Right cardiac atrium (tissue), 5 donors: ENCODE measurements around the gene GPRC5C. TPM values are rescaled to one million over a fixed set of nuclear protein-coding genes. Genes with fewer than 3 reads are reported as not detected.
A peak's percentile ranks its signal among the peaks of the same experiment; 100 is the strongest.
"Not testable (repeated sequence)": the region's sequence is repeated elsewhere in the genome, so short reads cannot be mapped to it uniquely, and the experiment has no call there.

ENCODE experiments used
- ATAC-seq, 2 donors: fragments of 200-7000 bp; cut with Tn5 transposase; one replicate each; pipeline versions ENCODE4 v1.8.0 to v1.9.1; 2020; ENCODE audit warnings: moderate library complexity in 2 of 2, mild to moderate bottlenecking in 1 of 2
- DNase-seq, 3 donors: peaks; one replicate each; pipeline ENCODE4 v3.0.0-alpha.2; 2020
- H3K27ac ChIP-seq: one replicate; pipeline ENCODE4 v1.5.1; 2013; ENCODE audit warnings: mild to moderate bottlenecking, low read length, control low read depth, moderate library complexity
- H3K27me3 ChIP-seq: one replicate; pipeline ENCODE4 v1.6.1; 2013; ENCODE audit not compliant: control insufficient read depth, insufficient read depth
- H3K4me1 ChIP-seq: one replicate; pipeline ENCODE4 v1.6.1; 2013; ENCODE audit warnings: low read length; ENCODE audit not compliant: control insufficient read depth, insufficient read depth
- H3K4me3 ChIP-seq: one replicate; pipeline ENCODE4 v1.5.1; 2013; ENCODE audit warnings: low read length, control low read depth
- H3K9me3 ChIP-seq: one replicate; pipeline ENCODE4 v1.6.1; 2013; ENCODE audit warnings: low read length; ENCODE audit not compliant: control insufficient read depth
- WGBS: extraction: QIAGEN DNeasy Blood & Tissue Kit; methylation state at CpG from one replicate; pipeline ENCODE4 v1.1.7; 2013; 5-methylcytosine and 5-hydroxymethylcytosine counted together
- intact Hi-C, 4 donors: fragments of 100-400 bp; cut with DNase I; formaldehyde crosslinking; loops; one replicate each; pipeline versions ENCODE4 v1.11.0 to v1.14.0; 2022 to 2023
- polyA plus RNA-seq: library from polyadenylated mRNA; stranded (reverse); fragments of 200-250 nt; gene quantifications from one replicate; pipeline ENCODE4 v1.2.3, GENCODE V29; 2013
- total RNA-seq, 4 donors: library from RNA; stranded (reverse); fragmentation: NEBNext Ultra II Directional; extraction: Animal tissue kit (Norgen Biotek cat#: 25700); gene quantifications; one replicate each; pipeline ENCODE4 v1.2.1, GENCODE V29; 2021
- donor health status: healthy with polysubstance abuse.
- donor health status: DM: no; HTN: yes; CAD: no.
- donor health status: DM: no; HTN: no; CAD: no.
- donor health status: DM: no; HTN: yes; CAD: no; lungs with severe emphysema.
- donor health status: DM: yes; HTN: yes; CAD: no.

Gene GPRC5C
- total and polyA plus RNA-seq, 5 donors, result 26.5 to 40.8 (median 30.4) TPM

DNA sequence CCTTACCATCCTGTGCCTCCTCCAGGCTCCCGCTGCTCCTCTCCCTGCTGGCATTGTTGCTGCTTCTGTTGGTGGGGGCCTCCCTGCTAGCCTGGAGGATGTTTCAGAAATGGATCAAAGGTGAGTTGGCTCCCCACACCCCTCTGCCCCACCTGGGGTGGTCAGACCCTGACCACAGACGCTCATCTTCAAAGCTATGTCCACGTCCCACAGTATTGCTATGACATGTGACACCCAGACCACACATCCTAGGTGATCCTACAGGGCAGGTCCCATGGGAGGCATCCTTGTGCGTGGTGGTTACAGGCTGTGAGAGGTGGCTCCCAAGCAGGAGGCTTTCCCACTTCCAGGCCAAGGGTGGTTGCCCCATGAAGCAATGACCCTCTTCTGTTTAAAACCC, 45.5 kb downstream of the GPRC5C start:
- intact Hi-C loops, result no loop called here
- no peaks in the 10 kb centered on the region for H3K9me3 ChIP-seq
- no peak for DNase-seq
- ATAC-seq, result no peak
- 81% methylated on average over 4 of the region's 4 CpGs for WGBS
- no peaks in the 10 kb centered on the region for H3K4me1 ChIP-seq
- H3K4me3 ChIP-seq, result no peak overlapping the region
- no peaks in the 10 kb centered on the region for H3K27me3 ChIP-seq
- no peak overlapping the region for H3K27ac ChIP-seq

DNA sequence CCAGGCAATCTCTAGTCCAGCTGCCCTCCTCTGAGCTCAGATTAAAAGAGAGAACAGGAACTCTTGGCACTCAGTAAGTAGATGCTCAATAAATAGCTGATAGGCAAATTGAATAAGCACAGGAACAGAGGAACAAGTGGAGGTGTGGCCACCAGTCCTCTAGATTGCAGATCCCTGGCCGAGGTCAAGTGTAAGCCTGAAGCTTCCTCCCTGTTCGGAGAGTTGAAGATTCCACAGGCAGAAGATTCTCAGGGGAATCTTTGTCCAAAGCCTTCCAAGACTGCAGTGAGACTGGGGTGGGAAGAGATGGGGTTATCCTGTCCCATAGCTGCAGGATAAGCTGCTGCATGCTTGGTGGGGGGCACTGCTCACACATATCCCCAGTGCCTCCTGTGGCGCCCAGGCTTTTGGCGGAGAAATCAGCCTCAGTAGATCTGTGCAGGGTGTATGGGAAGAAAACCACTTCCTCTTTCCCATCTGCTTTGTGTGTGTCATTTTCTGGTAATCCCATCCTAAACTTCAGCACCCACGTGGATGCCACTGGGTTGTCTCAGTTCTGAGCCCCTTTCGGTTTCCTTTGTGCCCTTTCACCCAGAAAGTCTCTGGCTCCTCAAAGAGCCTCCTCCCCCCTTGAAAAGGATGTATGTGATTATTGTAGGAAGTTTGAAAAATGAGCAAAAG, 46.7 kb downstream of the GPRC5C start:
- ATAC-seq (peak; percentile 42 to 52), DNase-seq (no peak)
- 36% methylated on average over 6 of the region's 6 CpGs for WGBS
- H3K4me1 ChIP-seq, result no peaks in the 10 kb centered on the region
- H3K27me3 ChIP-seq, result no peaks in the 10 kb centered on the region
- no peak overlapping the region for H3K4me3 ChIP-seq
- H3K9me3 ChIP-seq, result no peaks in the 10 kb centered on the region
- intact Hi-C loops, result no loop called here
- no peak overlapping the region for H3K27ac ChIP-seq

DNA sequence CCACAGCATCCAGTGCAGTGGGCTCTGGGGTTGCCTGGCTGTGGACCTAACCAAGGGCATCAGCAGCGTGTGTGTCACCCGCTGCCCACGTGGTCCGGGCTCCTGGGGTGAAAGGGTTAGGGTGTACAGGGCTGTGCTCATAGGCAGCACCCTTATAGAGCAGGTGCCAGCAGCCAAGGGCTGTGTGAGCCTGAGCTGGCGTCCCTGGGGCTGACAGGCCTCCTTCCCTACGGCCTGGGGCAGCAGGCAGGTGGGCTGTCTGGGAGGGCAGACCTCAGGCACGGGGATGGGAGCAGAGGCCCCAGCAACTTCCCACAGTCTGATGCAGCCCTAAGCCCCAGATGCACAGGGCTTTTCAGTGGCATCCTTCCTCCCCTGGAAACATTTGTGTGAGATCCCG, 48.4 kb downstream of the GPRC5C start:
- ATAC-seq, result no peak
- H3K27me3 ChIP-seq, result no peaks in the 10 kb centered on the region

DNA sequence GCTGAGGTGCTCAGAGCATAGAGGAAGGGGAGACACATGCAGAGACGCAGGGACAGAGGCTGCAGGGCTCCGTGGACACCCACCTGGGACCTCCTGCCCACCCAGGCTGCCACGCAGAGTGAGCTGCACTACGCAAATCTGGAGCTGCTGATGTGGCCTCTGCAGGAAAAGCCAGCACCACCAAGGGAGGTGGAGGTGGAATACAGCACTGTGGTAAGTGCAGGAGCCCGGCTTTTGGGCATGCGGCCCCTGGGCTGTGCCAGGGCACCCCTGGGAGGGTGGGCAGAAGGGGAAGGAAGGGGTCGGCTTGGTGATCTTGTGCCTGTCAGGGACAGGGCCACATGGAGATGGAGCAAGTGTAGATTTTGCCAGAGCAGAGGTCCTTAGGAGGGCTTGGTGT, 49.7 kb downstream of the GPRC5C start:
- intact Hi-C loops, result no loop called here
- no peak overlapping the region for H3K27ac ChIP-seq
- no peaks in the 10 kb centered on the region for H3K27me3 ChIP-seq
- DNase-seq (no peak), ATAC-seq (no peak)
- H3K9me3 ChIP-seq, result no peaks in the 10 kb centered on the region
- no peak overlapping the region for H3K4me3 ChIP-seq
- no peaks in the 10 kb centered on the region for H3K4me1 ChIP-seq
- WGBS, result 83% methylated on average over 7 of the region's 7 CpGs

More for the DNA sequence above, 48.4 kb downstream of the GPRC5C start:
- WGBS, result 71% methylated on average over 8 of the region's 8 CpGs
- H3K4me3 ChIP-seq, result no peak overlapping the region
- no peaks in the 10 kb centered on the region for H3K4me1 ChIP-seq
- no peak overlapping the region for H3K27ac ChIP-seq
- H3K9me3 ChIP-seq, result no peaks in the 10 kb centered on the region
- no peak for DNase-seq
- intact Hi-C loops, result no loop called here

DNA sequence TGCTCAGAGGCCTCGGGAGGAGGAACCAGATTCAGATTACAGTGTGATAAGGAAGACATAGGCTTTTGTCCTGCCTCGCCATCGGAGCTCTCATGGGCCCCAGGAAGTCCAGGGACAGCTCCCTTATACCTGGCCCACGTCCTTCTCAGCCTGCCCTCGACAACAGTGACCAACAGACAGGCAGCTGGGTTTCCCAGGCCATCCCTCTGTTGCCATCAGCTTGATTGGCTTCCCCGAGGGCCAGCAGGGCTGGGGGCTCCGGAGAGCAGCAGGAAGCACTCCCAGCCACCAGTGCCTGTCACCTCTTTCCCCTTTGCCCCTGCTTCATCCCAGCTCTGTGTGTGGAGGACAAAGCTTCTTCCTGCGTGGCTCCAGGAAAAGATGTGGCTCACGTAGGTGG, 52.2 kb downstream of the GPRC5C start:
- WGBS, result 46% methylated on average over 9 of the region's 9 CpGs
- no peaks in the 10 kb centered on the region for H3K9me3 ChIP-seq
- H3K4me3 ChIP-seq, result no peak overlapping the region
- ATAC-seq (no peak), DNase-seq (no peak)
- intact Hi-C loops, result no loop called here
- no peak overlapping the region for H3K27ac ChIP-seq
- no peaks in the 10 kb centered on the region for H3K27me3 ChIP-seq
- H3K4me1 ChIP-seq, result no peaks in the 10 kb centered on the region

DNA sequence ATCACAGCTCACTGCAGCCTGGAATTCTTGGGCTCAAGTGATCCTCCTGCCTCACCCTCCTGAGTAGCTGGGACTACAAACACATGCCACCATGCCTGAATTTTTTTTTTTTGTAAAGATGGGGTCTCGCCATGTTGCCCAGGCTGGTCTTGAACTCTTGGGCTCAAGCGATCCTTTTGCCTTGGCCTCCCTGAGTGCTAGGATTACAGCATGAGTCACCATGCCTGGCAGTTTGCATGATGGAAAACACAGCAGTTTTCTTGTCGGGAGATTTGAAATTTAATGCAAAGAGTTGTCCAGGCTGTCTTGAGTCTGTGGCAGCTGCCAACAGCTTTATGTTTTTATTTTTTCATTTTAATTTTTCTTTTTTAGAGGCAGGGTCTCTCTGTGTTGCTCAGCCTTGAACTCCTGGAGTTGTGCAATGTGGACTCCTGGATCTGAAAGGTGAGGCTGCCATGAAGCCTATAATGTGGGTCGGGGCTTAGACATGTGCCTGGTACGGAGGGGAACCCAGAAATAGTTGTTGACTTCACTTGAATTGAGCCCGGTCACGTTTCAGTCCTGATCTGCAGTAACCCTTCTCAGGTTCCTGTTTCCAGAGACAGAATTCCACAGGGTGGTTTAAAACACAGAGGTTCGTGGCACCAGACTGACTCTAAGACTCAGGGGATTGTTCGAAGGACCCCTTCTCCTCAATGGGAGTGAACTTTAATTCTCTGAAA, 53.3 kb downstream of the GPRC5C start:
- H3K27ac ChIP-seq, result no peak overlapping the region
- ATAC-seq, result no peak
- H3K4me3 ChIP-seq, result no peak overlapping the region
- 60% methylated on average over 9 of the region's 9 CpGs for WGBS
- intact Hi-C loops, result no loop called here
- H3K9me3 ChIP-seq, result no peaks in the 10 kb centered on the region
- H3K4me1 ChIP-seq, result no peaks in the 10 kb centered on the region
- H3K27me3 ChIP-seq, result no peaks in the 10 kb centered on the region
- DNase-seq, result no peak

DNA sequence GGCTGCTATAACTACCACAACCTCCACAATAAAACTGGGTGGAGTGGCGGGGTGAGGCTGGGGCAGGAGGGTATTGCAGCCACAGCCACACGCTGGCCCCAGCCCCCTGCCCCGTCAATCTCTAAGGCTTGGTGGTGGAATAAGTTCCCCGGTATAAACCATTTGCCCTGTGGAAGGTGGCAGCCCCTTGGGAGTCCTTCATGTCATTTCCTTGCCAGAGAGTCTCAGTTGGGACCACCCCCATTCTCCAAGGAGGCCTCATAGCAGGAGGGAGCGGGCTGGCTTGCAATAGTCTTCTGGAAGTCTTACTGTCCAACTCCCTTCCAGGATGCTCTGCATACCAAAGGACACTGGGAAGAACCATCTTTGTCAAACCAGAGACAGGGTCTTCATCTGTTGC, 54.0 kb downstream of the GPRC5C start:
- no peaks in the 10 kb centered on the region for H3K4me1 ChIP-seq
- no peak overlapping the region for H3K27ac ChIP-seq
- DNase-seq (no peak), ATAC-seq (no peak)
- H3K4me3 ChIP-seq, result no peak overlapping the region
- H3K27me3 ChIP-seq, result no peaks in the 10 kb centered on the region
- intact Hi-C loops, result no loop called here
- H3K9me3 ChIP-seq, result no peaks in the 10 kb centered on the region
- 86% methylated on average over 5 of the region's 5 CpGs for WGBS

DNA sequence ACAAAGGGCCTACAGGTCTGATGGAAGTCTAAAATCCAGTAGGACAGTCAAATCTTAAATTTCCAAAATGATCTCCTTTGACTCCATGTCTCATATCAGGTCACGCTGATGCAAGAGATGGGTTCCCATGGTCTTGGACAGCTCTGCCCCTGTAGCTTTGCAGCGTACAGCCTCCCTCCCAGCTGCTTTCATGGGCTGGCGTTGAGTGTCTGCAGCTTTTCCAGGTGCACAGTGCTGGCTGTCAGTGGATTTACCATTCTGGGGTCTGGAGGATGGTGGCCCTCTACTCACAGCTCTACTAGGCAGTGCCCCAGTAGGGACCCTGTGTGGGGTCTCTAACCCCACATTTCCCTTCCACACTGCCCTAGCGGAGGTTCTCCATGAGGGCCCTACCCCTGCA, 56.4 kb downstream of the GPRC5C start:
- ATAC-seq, result not testable (repeated sequence)

DNA sequence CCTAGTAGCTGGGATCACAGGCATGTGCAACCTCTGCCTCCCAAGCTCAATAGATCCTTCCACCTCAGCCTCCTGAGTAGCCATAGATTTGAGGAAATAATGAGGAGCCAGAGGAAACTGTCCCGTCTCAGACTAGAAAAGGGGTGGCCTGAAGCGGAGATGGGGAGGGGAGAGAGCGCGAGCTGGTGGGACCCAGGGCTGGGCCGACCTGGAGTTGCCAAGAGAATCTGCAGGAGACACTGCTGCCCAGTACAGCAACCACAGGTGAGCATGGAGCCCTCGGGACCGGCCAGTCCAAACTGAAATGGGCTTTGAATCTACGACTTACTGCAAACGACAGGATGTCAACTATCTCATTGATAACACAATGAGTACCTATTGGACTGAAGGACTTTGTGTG, 58.8 kb downstream of the GPRC5C start:
- ATAC-seq, result no peak
- H3K4me1 ChIP-seq, result no peaks in the 10 kb centered on the region
- H3K4me3 ChIP-seq, result no peak overlapping the region
- DNase-seq, result no peak
- WGBS, result 68% methylated on average over 9 of the region's 9 CpGs
- H3K27me3 ChIP-seq, result no peaks in the 10 kb centered on the region
- intact Hi-C loops, result no loop called here
- H3K9me3 ChIP-seq, result no peaks in the 10 kb centered on the region
- no peak overlapping the region for H3K27ac ChIP-seq

More for the DNA sequence above, 56.4 kb downstream of the GPRC5C start:
- DNase-seq, H3K4me1 ChIP-seq, intact Hi-C loops, H3K4me3 ChIP-seq, H3K9me3 ChIP-seq, H3K27me3 ChIP-seq, H3K27ac ChIP-seq: not testable (repeated sequence)
- WGBS, result 94% methylated on average over 4 of the region's 4 CpGs

DNA sequence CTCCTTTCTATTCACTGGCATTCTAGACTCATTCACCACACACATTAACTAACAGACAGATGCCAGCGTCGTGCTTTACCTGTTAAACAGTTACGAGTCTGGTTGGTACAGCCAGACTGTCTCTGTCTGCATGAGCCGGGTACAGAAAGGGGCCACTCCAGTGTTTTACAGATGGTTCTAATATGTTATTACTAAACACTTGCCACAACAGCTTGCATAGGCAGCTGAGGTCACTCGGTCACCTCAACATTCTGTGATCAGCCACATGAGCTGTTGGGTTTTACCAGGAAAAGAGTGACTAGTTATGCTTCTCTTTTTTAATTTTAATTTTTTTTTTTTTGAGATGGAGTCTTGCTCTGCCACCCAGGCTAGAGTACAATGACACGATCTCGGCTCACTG, 59.7 kb downstream of the GPRC5C start:
- H3K4me1 ChIP-seq, result no peaks in the 10 kb centered on the region
- intact Hi-C loops, result loop anchor here in 1 of 4 donors (2.0 kb wide), 1 partner anchor 123 kb away; no protein-coding TSS in a partner anchor
- H3K27ac ChIP-seq, result no peak overlapping the region
- H3K27me3 ChIP-seq, result no peaks in the 10 kb centered on the region
- ATAC-seq, result no peak
- H3K9me3 ChIP-seq, result no peaks in the 10 kb centered on the region
- no peak overlapping the region for H3K4me3 ChIP-seq
- 86% methylated on average over 7 of the region's 7 CpGs for WGBS
- no peak for DNase-seq

DNA sequence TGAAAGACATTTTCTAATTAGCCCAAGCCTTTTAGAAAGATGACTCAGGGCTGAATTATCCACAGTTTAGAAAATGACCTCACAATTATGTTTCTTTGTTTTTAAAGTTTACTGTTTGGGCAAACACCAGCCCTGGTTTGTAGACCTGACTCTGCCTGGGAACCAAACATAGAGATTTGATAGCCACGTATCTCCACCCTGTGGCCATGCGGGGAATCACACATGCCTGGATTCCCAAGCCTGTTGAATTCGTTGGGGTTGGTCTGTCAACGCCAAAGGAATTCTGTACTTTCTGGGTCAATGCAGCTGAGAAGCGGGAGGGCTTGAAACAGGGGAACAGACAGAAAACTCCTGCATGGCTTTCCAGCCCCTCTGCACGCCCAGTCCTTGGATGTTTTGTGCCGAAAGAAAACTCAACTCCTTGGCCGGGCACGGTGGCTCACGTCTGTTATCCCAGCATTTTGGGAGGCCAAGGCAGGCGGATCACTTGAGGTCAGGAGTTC, 61.5 kb downstream of the GPRC5C start:
- intact Hi-C loops, result loop anchor here in 1 of 4 donors (2.0 kb wide), 1 partner anchor 125 kb away; no protein-coding TSS in a partner anchor
- no peak overlapping the region for H3K4me3 ChIP-seq
- ATAC-seq (peak; percentile 79 to 82), DNase-seq (peak; percentile 61 to 82 (median 77))
- no peaks in the 10 kb centered on the region for H3K27me3 ChIP-seq
- no peaks in the 10 kb centered on the region for H3K4me1 ChIP-seq
- H3K9me3 ChIP-seq, result no peaks in the 10 kb centered on the region
- H3K27ac ChIP-seq, result no peak overlapping the region
- 35% methylated on average over 11 of the region's 11 CpGs for WGBS
